ENCODE data around the gene BMP3.

DNA sequence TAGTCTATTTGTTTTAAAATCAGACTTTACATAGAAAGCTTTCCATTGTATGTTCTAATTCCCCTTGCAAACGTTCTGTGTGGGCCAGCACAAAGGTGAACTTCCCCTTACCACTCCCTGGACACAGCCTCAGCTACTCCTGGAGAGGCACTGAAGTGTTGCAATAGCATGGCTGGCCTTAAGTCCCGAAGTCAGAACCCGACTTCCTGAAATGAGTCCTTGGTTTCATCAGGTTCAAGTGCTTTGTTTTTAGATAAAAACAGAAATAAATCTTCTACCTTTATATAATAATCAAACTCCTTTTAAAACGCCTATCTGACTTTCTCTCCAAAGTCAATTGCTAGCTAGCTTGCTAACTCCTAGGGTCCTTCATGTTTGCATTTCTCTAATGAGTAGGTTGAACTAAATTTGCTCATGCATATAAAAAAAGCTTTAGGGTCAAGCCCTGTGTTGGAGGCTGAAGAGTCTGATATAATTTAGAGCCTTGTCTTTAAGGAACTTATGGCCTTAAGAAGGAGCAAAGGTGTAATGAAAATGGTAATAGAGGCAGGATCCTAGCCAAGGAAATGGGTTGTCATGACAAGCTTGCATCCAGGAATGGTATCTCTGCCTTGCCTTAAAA is 9.0 kb downstream of the BMP3 start:
- TF ChIP-seq FOXK2 (IDR thresholded peaks at IDR 0.05) (no peak), SP1 (IDR thresholded peaks at IDR 0.05) (no peak), ZNF384 (IDR thresholded peaks at IDR 0.05) (no peak), SUZ12 (IDR thresholded peaks at IDR 0.05) (no peak), ELF4 (IDR thresholded peaks at IDR 0.05) (no peak), FOXA1 (IDR thresholded peaks at IDR 0.05) (no peak), FOXM1 (IDR thresholded peaks at IDR 0.05; ENCODE audit: borderline replicate concordance) (no peak), NFRKB (IDR thresholded peaks at IDR 0.05) (no peak), TARDBP (IDR thresholded peaks at IDR 0.05) (no peak), HDGF (IDR thresholded peaks at IDR 0.05; ENCODE audit: borderline replicate concordance) (no peak), CTBP1 (IDR thresholded peaks at IDR 0.05; ENCODE audit: borderline replicate concordance) (no peak), BHLHE40 (IDR thresholded peaks at IDR 0.05; ENCODE audit: borderline replicate concordance) (no peak)
- TF ChIP-seq, protein P1, sequence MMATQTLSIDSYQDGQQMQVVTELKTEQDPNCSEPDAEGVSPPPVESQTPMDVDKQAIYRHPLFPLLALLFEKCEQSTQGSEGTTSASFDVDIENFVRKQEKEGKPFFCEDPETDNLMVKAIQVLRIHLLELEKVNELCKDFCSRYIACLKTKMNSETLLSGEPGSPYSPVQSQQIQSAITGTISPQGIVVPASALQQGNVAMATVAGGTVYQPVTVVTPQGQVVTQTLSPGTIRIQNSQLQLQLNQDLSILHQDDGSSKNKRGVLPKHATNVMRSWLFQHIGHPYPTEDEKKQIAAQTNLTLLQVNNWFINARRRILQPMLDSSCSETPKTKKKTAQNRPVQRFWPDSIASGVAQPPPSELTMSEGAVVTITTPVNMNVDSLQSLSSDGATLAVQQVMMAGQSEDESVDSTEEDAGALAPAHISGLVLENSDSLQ (IDR thresholded peaks at IDR 0.05), result no peak

Measured in HEK293T (cell line).